OCI-LY3 (cell line): Measurements from ENCODE around the gene PIGC.

Source experiments
- H2AFZ ChIP-seq: fragments of 200-600, 300-600 bp; shearing (Covaris generic); 2 replicates; pipeline ENCODE4 v1.6.0; 2014; ENCODE audit warnings: antibody characterized with exemption, low read depth, low read length
- H3K27ac ChIP-seq: fragments of 200-600, 300-600 bp; sonication (generic); 2 replicates; pipeline ENCODE4 v1.5.1; 2014; ENCODE audit warnings: mild to moderate bottlenecking, low read length, moderate library complexity, mixed read lengths
- H3K27me3 ChIP-seq: fragments of 200-600, 300-600 bp; sonication (generic); 2 replicates; pipeline ENCODE4 v1.6.1; 2014; ENCODE audit warnings: low read depth, low read length, mixed read lengths
- H3K36me3 ChIP-seq: fragments of 200-600, 300-600 bp; sonication (generic); replicated peaks from 2 replicates; pipeline ENCODE3; 2014; ENCODE audit warnings: low read depth, low read length, mixed read lengths
- H3K4me1 ChIP-seq: fragments of 300-600, 200-600 bp; sonication (generic); 2 replicates; pipeline ENCODE4 v1.6.1; 2014; ENCODE audit warnings: low read length, mixed read lengths
- H3K4me2 ChIP-seq: fragments of 200-600, 300-600 bp; sonication (generic); 2 replicates; pipeline ENCODE4 v1.6.1; 2014; ENCODE audit warnings: low read length, mixed read lengths
- H3K4me3 ChIP-seq: fragments of 300-600, 200-600 bp; sonication (generic); 2 replicates; pipeline ENCODE4 v1.5.1; 2014; ENCODE audit warnings: antibody characterized with exemption, mild to moderate bottlenecking, low read length, moderate library complexity
- H3K79me2 ChIP-seq: fragments of 300-600, 200-600 bp; shearing (Covaris generic); 2 replicates; pipeline ENCODE4 v1.6.1; 2014; ENCODE audit warnings: mild to moderate bottlenecking, low read length, mixed read lengths
- H3K9ac ChIP-seq: fragments of 300-600, 200-600 bp; shearing (Covaris generic); 2 replicates; pipeline ENCODE4 v1.6.0; 2014; ENCODE audit warnings: mild to moderate bottlenecking, low read length, moderate library complexity
- H3K9me3 ChIP-seq: fragments of 200-600, 300-600 bp; shearing (Covaris generic); 2 replicates; pipeline ENCODE4 v1.6.1; 2014; ENCODE audit warnings: low read length, mixed read lengths; ENCODE audit not compliant: insufficient read depth
- H4K20me1 ChIP-seq: fragments of 200-600, 300-600 bp; sonication (generic); 2 replicates; pipeline ENCODE4 v1.6.1; 2016; ENCODE audit warnings: low read length, mixed read lengths; ENCODE audit not compliant: insufficient read depth
- EZH2phosphoT487 ChIP-seq: fragments of 200-600 bp; shearing (Covaris generic); IDR thresholded peaks from 2 replicates; pipeline ENCODE4 v1.6.1; 2018; ENCODE audit warnings: antibody characterized with exemption, mixed run types, low read depth
- TF ChIP-seq, protein P1 (sequence below): fragments of 200-600, 300-600 bp; sonication (generic); IDR thresholded peaks from 2 replicates; pipeline ENCODE4 v1.5.1; 2014; ENCODE audit warnings: antibody characterized with exemption, low read length, low read depth

PIGC gene

GRCh38 chr1:172465617-172466016 is 21.7 kb upstream of the PIGC start:
- no peak overlapping the region for H3K4me2 ChIP-seq
- H4K20me1 ChIP-seq, result no peaks in the 10 kb centered on the region
- TF ChIP-seq, protein P1, sequence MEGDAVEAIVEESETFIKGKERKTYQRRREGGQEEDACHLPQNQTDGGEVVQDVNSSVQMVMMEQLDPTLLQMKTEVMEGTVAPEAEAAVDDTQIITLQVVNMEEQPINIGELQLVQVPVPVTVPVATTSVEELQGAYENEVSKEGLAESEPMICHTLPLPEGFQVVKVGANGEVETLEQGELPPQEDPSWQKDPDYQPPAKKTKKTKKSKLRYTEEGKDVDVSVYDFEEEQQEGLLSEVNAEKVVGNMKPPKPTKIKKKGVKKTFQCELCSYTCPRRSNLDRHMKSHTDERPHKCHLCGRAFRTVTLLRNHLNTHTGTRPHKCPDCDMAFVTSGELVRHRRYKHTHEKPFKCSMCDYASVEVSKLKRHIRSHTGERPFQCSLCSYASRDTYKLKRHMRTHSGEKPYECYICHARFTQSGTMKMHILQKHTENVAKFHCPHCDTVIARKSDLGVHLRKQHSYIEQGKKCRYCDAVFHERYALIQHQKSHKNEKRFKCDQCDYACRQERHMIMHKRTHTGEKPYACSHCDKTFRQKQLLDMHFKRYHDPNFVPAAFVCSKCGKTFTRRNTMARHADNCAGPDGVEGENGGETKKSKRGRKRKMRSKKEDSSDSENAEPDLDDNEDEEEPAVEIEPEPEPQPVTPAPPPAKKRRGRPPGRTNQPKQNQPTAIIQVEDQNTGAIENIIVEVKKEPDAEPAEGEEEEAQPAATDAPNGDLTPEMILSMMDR, result no peak
- no peak for TF ChIP-seq EZH2phosphoT487
- H3K79me2 ChIP-seq, result no peaks in the 10 kb centered on the region
- no peak overlapping the region for H3K4me3 ChIP-seq
- H3K27me3 ChIP-seq, result no peaks in the 10 kb centered on the region
- no peak overlapping the region for H3K27ac ChIP-seq
- no peak overlapping the region for H3K9ac ChIP-seq
- H2AFZ ChIP-seq, result no peak overlapping the region
- H3K36me3 ChIP-seq, result no peaks in the 10 kb centered on the region
- no peaks in the 10 kb centered on the region for H3K4me1 ChIP-seq
- no peaks in the 10 kb centered on the region for H3K9me3 ChIP-seq

- Histone ChIP-seq H3K36me3 (no peaks in the 10 kb centered on the region), H3K79me2 (no peaks in the 10 kb centered on the region), H3K4me3 (no peak overlapping the region), H3K9ac (no peak overlapping the region), H3K4me2 (no peak overlapping the region), H3K4me1 (no peaks in the 10 kb centered on the region), H3K9me3 (no peaks in the 10 kb centered on the region), H4K20me1 (no peaks in the 10 kb centered on the region), H3K27ac (no peak overlapping the region), H2AFZ (no peak overlapping the region), H3K27me3 (peaks cover 7% of the 10 kb centered on the region; the same call in 1 of the 2 replicates)
- TF ChIP-seq, protein P1, result no peak
- no peak for TF ChIP-seq EZH2phosphoT487
Observed at GRCh38 chr1:172460887-172461315, 17.0 kb upstream of the PIGC start.

DNA sequence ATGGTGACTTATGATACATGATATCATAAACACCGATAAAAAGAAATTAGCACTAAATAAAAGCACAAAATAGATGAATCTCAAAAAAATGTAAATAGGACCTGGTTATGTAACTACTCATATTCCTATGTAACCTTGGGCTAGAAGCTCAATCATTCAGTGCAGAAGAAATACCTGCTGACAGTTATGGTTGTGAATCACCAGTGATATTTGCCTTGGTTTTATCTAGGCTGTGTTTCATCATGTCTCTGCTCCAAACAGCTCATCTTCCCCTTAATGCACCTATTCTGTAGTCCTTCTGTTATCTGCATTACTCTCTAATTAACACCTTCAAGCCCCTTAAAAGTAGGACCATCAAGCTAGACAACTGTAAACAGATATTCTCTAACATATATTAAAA is 16.3 kb upstream of the PIGC start:
- Histone ChIP-seq H3K27ac (no peak overlapping the region), H3K4me2 (no peak overlapping the region)

GRCh38 chr1:172457479-172458130 is 13.7 kb upstream of the PIGC start:
- H3K9me3 ChIP-seq, result no peaks in the 10 kb centered on the region
- peaks cover 7% of the 10 kb centered on the region; the same call in 1 of the 2 replicates for H3K27me3 ChIP-seq
- no peaks in the 10 kb centered on the region for H3K4me1 ChIP-seq
- no peak overlapping the region for H3K4me2 ChIP-seq
- no peaks in the 10 kb centered on the region for H4K20me1 ChIP-seq
- no peak overlapping the region for H3K4me3 ChIP-seq
- no peak overlapping the region for H2AFZ ChIP-seq
- H3K79me2 ChIP-seq, result no peaks in the 10 kb centered on the region
- TF ChIP-seq, protein P1, result no peak
- no peak for TF ChIP-seq EZH2phosphoT487
- no peak overlapping the region for H3K27ac ChIP-seq
- no peak overlapping the region for H3K9ac ChIP-seq
- no peaks in the 10 kb centered on the region for H3K36me3 ChIP-seq

More for the DNA sequence above, 16.3 kb upstream of the PIGC start:
- Histone ChIP-seq H3K4me3 (no peak overlapping the region), H3K27me3 (peaks cover 7% of the 10 kb centered on the region; the same call in 1 of the 2 replicates), H3K36me3 (no peaks in the 10 kb centered on the region), H3K4me1 (no peaks in the 10 kb centered on the region), H4K20me1 (no peaks in the 10 kb centered on the region), H3K9me3 (no peaks in the 10 kb centered on the region), H3K79me2 (no peaks in the 10 kb centered on the region), H2AFZ (no peak overlapping the region), H3K9ac (no peak overlapping the region)
- no peak for TF ChIP-seq EZH2phosphoT487
- TF ChIP-seq, protein P1, result no peak
